Right renal cortex interstitium (tissue), 3 donors: ENCODE data around the gene RNASE11. TPM values are rescaled to one million over a fixed set of nuclear protein-coding genes. Genes with fewer than 3 reads are reported as not detected.
"Not testable (repeated sequence)": the region's sequence is repeated elsewhere in the genome, so short reads cannot be mapped to it uniquely, and the experiment has no call there.

Experiments
- DNase-seq, 3 donors: peaks; one replicate each; pipeline ENCODE4 v3.0.0-alpha.2; 2013; ENCODE audit warnings: low read depth in 3 of 3, low spot score in 2 of 3
- polyA plus RNA-seq, 3 donors: library from polyadenylated mRNA; unstranded; fragments of 120-200 nt; gene quantifications; one replicate each; pipeline ENCODE4 v1.2.1, GENCODE V29; 2013; ENCODE audit not compliant: insufficient read length in 3 of 3

RNASE11 gene
- not detected for polyA plus RNA-seq

DNA sequence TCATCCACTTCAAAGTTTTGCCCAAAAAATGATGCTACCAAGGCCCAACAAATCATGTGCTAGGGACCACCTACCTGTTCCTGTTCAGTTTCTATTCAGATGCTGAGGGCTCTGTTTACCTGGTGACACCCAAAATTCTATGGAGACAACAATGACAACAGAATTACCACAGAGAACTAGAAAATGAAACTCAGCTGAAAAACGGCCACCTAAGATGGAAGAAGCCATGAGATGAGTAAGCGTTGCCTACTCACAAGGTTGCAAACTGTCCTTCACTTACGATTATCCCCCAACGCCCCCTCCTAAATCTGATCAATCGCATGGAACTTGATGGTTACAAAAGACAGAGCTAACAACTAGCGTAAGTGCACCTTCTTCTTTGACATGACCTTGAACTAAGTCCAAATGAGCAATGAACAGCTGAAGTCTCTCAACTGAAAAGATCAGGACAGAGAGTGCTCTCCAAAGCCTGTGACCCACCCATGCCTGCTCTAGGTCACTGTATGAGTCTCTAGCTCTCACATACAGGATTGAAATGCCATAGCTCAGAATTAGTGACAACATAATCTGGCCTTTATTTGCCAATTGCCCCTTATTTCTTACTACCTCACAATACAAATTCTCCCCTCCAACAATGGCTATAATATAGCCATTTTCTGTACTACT is at the start of gene RNASE11:
Gene RNASE11, minus strand, starts transcription at position 513 of the 666 bp plus-strand sequence.
- DNase-seq = no peak

DNA sequence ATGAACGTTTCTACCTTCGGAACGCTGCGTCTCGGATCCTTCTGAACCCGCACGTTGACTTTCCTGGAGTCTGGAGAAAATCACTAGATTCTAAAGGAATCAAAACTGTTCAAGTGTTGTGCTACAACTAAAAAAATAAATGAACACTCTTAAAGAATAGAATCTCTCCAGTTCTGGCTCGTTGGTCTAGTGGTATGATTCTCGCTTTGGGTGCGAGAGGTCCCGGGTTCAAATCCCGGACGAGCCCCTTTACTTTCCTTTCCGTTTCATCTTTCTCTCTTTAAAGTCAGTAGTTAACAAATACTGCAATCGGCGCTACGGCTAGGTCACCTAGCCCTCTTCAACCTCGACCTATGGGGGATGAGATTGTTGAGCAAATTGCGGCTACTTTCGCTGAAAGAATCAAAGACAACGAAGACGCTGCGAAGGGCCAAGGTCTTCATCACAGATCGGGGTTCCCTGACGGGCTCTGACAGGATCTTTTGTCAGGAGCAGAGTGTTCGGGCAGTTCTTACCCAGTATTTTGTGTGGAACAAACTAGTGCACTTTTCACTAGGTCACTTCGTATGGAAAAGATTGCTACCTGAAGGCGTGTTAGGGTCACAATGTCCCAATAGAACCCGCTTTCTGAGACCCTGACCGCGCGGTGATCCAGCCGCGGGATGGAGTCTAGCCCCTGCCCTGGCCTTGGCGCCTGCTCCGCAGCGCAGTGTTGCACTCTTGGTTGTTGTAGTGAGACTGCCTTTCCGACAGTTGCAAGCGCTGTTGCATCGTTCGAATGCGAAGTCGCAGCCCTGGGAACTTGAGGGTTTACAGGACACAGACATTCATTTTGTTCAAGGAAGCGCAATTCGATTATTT is 45.3 kb upstream of the RNASE11 start:
- DNase-seq = no peak

DNA sequence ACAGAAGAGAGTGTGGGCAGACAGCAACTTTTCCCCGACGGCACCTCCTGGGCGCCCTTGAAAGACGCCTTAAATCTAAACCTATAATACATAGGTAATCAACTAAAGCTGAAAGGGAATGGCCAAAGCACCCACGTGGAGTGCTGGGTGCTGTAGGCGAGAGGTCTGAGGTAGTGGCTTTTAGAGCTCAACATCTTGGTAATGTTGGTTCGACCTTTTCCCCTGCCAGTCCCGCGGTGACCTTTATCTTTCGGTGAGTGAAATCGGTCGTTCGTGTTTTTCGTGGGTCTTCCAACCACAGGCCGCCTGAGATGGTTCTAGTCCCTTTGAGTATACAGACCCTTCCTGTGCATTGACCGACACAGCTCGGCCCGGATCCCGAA is 44.6 kb upstream of the RNASE11 start:
- no peak for DNase-seq

DNA sequence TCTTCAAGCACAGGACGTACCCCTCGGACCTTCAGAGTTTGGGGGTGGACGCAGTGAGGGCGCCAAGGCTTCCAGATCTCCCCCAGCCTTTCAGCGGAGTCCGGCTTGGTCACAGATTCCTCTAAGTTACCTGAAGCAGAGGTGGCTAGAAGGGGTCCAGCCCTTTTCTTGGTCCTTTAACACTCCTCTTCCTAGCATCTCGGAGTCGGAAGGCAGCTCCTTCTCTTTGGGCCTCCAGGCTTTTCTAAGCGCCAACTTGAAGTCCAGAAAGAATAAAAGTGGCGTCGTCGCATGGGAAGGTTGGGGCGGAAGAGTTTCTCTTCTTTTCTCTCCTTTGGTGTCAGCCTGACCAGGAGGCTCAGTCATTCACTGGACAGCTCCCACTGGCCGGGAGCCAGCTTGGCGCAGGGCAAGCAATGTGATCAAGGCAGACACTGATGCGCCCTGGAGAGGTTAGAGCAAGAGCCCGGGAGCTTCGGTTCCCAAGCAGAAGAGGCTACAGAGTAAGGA is 44.1 kb upstream of the RNASE11 start:
- no peak for DNase-seq

DNA sequence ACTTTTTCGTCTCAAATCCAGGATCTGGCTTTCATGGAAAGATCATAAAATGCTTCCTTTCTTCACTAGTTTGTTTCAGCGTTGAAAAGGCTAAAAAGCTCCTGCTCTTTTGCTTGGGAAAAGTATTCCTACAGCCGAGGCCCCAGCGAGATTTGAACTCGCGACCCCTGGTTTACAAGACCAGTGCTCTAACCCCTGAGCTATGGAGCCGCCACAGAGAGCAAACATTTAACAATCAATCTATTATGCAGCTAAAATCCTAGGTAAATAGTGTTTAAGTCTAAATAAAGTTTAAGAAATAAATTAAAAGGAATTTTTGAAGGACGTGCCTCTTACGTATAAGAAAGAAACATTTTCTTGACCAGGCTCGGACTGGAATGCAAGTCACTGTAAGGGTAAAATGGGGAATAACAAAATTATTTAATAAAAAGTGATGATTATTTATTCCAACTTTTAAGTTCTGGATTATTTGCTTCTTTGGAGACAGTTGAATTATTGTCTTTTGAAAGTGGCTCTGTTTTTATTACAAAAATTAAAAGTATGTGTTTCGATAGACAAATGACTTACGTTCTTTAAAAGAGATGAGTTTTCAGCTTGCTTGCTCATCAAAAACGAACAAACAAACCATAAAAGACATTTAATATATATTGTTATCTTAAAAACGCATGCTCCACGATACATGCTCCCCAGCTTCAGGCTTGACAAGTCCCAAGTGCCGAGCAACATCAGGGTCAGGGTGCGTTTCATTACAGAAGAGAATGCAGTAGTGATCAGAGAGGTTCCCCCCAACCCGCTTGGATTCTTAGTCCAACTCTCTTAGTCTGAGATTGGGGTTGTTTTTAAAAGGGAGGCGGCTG is 43.5 kb upstream of the RNASE11 start:
- DNase-seq = no peak

DNA sequence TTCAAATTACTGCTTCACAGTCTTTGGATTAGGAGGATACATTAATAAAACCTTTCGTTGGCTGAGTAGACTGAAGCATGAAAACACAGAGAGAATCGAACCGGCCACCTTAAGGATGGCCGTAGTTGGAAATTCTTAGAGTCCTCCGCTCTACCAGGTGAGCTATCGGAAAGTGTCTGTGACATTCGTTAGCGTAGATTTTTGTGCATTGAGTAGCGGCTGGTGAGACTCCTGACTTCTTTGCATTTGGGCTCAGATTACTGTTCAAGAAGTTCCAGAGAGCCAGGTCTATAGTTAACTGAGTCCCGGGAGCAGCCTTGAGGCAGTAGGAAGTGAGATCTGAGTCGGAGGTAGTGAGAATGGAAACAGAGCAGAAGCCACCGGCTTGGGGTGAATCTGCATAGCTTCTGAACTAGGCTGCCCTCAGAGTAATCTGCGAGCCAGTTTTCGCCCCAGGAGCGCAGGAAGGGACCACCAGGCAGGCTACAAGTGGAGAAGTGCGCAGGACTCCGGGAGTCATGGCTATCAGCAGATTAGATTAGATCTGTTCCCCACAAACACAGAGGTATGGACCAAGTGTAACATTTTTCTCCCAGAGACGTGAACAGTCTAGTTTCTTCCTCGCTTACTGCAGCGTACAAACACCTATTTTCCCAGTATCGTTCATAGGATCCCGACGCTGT is 42.7 kb upstream of the RNASE11 start:
- DNase-seq = no peak

DNA sequence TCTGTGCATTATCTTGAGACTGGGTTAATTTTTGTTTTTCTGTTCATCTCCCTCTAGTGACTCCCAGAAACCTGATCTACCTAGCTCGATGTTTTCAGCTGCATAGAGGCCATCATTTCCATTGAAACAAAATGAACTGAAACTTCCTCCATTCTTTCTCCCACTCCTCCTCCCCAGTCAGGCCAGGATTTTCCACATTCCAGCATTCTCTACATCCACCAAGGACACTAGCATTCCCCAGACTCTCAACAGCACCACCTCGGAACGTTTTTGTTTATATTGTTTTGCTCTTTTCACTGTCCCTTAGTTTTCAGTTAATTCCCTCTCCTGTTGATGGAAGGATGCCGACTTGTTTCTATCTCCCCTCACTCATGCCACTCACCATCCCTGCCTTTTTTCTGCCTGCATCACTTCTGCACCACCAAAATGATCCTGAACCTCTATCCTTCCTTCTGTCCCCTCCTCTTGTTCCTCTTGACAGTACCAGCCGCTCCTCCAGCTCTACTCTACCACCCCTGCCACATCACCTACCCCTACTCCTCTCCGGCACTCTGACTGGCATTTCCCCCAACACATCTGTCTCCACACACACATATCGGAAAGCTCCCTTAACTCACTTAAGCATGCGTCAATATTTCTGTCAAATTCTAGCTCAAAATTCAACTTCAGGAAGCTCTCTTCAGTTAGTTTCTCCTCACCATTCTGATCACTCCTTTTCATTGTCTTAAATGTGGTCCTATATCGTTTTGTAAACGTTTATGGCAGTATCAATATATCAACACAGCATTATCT is 40.5 kb upstream of the RNASE11 start:
- DNase-seq = no peak

DNA sequence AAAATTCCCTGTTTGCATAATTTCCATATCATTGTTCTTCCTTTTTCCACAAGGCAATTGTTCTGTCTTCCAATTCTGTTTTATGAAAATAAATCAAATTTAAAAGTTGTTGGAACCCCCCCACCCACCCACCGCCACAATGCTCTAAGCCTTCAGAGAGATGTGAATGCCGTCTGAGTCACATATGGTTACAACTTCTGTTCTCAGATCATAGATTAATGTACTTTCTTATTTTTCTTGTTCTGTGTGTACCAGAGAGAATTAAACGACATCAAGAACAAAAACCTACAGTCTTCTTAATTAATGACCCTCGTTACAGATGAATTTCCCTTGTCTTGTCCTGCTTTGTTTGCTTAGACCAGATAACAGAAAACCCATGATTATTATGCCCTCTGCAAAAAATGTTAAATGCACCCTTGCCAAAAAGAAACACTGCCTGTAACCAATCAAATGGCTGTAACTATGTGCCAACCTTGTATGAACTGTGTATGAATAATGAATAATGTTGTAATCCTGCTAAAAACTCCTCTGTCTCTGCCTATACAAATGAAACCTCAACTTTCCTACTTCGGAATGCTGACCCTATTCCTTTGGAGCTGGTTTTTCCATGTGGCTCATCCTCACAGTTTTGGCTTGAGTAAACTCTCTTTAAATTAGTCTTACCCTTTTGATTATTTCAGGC is 39.7 kb upstream of the RNASE11 start:
- DNase-seq = no peak

DNA sequence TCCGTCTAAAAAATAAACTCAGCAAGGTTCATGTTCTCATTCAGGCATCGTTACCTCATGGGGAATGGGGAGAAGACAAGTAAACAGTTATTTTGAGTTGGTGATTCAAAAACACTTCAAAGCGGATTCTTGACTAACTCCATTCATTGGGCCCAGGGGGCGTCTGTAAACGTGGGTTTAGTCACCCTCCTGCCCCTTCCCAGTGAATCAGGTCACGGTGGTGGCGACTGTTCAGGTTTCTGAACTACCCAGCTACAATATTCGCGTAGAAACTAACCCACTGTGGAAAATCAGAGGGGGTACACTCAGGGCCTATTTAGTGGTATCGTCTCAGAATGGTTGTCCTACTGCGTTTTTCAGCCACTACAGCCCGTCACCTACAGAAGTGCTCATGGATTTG is 38.5 kb upstream of the RNASE11 start:
- no peak for DNase-seq

DNA sequence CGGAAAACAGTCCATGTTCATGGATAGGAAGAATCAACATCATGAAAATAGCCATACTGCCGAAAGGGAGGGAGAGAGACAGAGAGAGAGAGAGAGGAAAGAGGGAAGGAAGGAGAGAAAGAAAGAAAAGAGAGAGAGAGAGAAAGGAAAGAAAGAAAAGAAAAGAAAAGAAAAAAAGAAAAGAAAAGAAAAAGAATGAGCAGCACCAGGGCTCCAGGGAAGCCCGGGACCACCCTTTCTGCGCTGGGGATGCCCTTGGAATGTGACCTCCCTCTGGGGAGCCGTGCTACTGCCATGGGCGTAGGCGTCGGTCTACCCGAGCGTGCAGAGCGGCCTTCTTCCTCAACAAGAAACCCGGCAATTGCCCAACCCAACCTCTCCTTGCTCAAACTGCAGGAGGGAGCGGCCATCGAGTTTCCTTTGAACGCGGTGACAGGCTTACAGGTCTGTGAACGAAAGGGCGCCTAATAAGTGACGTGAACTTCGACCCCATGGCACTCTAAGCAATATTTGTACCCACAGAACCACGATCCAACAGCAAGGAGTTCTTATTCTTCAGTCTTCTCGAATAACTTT is 36.8 kb upstream of the RNASE11 start:
- DNase-seq = no peak

DNA sequence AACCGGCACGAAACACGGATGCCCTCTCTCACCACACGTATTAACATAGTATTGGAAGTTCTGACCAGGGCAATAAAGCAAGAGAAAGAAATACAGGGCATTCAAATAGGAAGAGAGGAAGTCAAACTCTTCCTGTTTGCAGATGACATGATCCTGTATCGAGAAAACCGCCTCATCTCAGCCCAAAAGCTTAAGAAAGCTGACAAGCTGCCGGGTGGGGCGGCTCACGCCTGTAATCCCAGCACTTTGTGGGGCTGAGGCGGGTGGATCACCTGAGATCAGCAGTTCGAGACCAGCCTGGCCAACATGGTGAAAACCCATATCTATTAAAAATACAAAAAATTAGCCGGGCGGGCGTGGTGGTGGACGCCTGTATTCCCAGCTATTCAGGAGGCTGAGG is 36.0 kb upstream of the RNASE11 start:
- no peak for DNase-seq

DNA sequence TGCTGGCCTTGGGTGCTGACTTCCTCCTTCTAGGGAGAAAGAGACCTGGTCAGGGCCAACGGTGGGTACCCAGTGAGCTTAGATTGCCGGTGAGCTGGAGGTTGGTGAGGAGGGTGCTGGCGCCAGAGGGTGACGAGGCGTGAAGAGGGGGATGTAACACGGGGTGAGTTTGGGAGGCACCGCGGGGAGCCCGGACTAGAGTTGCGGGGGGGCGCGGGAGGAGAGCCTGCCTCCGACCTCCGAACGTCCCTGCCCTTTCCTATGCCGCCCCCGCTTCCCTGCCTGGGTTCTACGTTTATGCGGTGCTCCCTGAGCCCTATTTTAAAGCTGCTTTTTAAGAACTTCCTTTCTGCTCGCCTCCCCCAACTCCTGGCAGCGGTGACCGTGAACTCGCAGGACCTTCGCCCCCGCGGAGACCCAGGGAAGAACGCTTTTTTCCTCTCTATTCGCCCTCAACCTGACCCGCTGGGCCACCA is 35.1 kb upstream of the RNASE11 start:
- DNase-seq = no peak

DNA sequence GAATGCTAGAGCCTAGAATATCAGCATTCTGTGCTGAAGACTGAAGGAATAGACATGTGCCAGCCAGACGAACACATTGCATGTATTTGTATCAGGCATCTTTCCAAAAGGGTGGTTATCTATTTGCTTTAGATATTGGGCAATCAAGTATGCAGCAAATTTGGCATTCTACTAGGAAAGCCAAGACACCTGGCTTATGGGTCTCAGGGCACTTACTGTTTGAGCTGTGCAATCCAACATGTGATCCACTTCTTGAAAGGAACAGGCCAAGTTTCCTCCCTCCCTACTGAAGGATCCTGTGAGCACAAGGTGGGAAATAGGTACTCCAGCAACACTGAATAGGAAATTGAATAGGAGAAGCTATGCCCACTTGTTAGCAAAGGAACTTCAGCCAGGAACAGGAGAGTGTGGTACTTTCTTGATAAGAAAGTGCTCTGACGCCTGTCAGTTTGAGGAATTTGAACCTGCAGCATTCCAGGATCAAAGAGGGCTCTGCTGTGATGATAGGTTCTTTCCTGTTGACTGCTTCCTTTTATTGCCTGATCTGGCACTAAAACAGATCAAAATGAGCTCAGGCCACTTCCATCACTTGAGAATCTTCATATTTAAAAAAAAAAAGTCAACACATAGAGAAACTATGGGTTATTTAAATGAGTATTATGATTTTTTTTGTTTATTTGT is 33.1 kb upstream of the RNASE11 start:
- no peak for DNase-seq

DNA sequence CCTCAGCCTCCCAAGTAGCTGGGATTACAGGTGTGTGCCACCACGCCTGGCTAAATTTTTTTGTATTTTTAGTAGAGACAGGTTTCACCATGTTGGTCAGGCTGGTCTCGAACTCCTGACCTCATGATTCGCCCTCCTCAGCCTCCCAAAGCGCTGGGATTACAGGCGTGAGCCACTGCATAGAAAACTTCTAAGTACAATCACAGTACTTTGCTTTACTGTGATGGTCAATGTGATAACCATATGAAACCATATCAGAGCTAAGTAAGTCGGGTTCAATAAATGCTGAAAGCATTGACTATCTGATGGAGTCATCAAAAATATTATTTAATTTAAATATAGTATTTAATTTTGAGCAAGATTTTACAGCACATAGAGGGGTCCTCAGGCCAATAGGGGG is 31.9 kb upstream of the RNASE11 start:
- DNase-seq = not testable (repeated sequence)

DNA sequence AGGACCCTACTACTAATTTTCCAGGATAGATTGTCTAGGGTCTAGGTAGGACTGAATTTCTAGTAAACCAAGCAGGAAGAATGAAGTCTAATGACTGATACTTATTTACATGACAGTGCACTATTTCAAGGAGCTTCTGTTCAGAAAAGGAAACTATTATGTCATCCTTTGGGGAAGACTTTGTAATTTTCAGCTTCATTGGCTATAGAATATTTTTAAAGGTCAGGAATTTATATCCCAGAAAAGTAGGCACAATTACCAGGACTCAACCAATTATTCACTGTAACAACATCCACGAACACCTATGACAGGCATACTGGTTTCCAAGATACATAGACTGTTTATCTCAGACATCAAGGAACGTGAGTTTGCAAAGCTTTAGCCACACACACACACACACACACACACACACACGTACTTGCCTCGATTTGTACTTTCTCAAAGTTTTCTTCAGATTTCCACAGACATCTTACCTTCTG is 30.5 kb upstream of the RNASE11 start:
- no peak for DNase-seq

DNA sequence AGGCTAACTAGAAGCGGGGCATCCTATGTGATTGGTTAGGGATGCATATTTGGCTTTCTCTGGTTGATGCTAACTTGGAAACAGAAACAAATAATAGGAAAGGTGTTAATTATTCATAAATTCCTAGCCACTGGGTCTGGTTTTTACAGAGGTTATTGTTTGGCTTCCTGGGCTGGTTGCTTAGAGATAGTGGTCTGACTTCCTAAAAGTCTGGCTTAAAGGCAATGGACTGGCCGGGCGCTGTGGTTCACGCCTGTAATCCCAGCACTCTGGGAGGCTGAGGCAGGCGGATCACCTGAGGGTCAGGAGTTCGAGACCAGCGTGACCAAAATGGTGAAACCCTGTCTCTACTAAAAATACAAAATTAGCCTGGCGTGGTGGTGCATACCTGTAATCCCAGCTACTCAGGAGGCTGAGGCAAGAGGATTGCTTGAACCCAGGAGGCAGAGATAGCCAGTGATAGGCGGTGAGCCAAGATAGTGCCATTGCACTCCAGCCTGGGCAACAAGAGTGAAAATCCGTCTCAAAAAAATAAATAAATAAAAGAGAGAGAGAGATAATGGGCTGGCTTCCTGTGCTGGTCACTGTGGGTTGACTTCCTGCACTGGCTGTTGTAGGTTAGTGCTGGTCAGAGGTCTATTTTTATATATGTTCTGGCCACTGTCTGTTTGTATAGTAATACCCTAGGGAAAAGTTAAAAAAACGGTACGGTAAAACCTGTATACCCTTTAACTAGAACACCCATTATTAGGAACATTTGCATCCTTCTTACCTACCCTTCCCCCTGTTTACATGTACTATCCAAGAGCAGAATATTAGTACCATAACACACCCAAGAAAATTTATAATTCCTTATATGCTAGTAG is 29.6 kb upstream of the RNASE11 start:
- no peak for DNase-seq

DNA sequence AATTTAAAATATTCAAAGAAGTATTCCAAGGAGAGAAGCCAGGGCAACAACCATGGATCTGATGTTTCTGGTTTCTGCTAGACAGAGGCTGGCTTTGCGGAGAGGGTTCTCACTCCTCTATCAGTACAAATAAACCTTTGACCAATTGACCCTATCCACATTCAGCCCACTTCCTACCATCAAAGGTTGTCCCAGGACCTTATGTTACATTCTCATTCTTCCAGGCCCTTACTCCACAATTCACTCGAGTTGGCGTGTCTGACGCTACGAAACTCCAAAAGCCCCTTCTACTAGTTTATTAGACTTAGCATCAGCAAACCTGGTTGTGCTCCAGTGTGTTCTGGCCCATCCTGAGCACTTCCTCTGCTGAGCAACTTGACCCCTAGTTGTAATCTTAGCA is 28.2 kb upstream of the RNASE11 start:
- no peak for DNase-seq
